GM12878 (cell line): ENCODE data around the gene CAMK2B. TPM values are rescaled to one million over a fixed set of nuclear protein-coding genes. Genes with fewer than 3 reads are reported as not detected.

Experiments used
- ATAC-seq: fragments of 200-7000 bp; cut with Tn5 transposase; 3 replicates; pipeline ENCODE4 v1.9.1; 2020; ENCODE audit warnings: mild to moderate bottlenecking, moderate library complexity
- BruUV-seq: library from RNA; stranded (reverse); fragments of 400-500 nt; replicated peaks from 2 replicates; lab custom pipeline; 2021; lab: Mats Ljungman, UMichigan
- CTCF ChIA-PET: fragments of 300-600 bp; sonication (Branson Sonifier 250); formaldehyde crosslinking; extraction: SDS; loops from one replicate; lab custom pipeline; 2021; ENCODE audit warnings: inconsistent platforms; lab: Yijun Ruan, JAX
- POLR2A ChIA-PET: fragments of 350-600 bp; formaldehyde crosslinking; extraction: SDS; loops from one replicate; lab custom pipeline; 2021; ENCODE audit warnings: inconsistent platforms; lab: Charles Lee
- RAD21 ChIA-PET: fragments of 300-600 bp; sonication (Branson Sonifier 250); formaldehyde crosslinking; loops from one replicate; lab custom pipeline; 2023; ENCODE audit warnings: antibody characterized with exemption; ENCODE audit not compliant: unreplicated experiment; lab: Charles Lee
- SMC1A ChIA-PET: fragments of 300-600 bp; sonication (Branson Sonifier 250); formaldehyde crosslinking; loops from one replicate; lab custom pipeline; 2023; ENCODE audit not compliant: unreplicated experiment, uncharacterized antibody; lab: Charles Lee
- DNase-seq: peaks from one replicate; pipeline ENCODE4 v3.0.0-alpha.2; 2011; ENCODE audit warnings: low read depth, low spot score
- FAIRE-seq: peaks from 3 replicates; lab custom pipeline; 2011; peaks lifted over from hg19 to GRCh38; lab: Jason Lieb, UNC
- H2AFZ ChIP-seq: 2 replicates; pipeline ENCODE4 v1.6.0; 2011; ENCODE audit warnings: low read depth, low read length, control low read depth; ENCODE audit not compliant: control insufficient read depth
- H3K27ac ChIP-seq: 2 replicates; pipeline ENCODE4 v1.5.1; 2011; ENCODE audit warnings: control low read depth; ENCODE audit not compliant: control insufficient read depth, insufficient read depth
- H3K27me3 ChIP-seq, 2 experiments: replicated peaks in 1 of 2; 2 replicates each; pipeline versions ENCODE4 v1.6.0 to v1.6.1; 2011; ENCODE audit warnings: low read length in 1 of 2; ENCODE audit not compliant: control insufficient read depth in 2 of 2, insufficient read depth in 2 of 2
- H3K36me3 ChIP-seq, 2 experiments: 2 replicates each; pipeline ENCODE4 v1.5.1; 2011; ENCODE audit warnings: low read length in 1 of 2; ENCODE audit not compliant: control insufficient read depth in 2 of 2, insufficient read depth in 2 of 2
- H3K4me1 ChIP-seq: 2 replicates; pipeline ENCODE4 v1.6.1; 2011; ENCODE audit warnings: mild to moderate bottlenecking, low read length, moderate library complexity, mixed read lengths; ENCODE audit not compliant: control insufficient read depth, insufficient read depth
- H3K4me2 ChIP-seq: 2 replicates; pipeline ENCODE4 v1.6.0; 2011; ENCODE audit warnings: control low read depth; ENCODE audit not compliant: control insufficient read depth, insufficient read depth
- H3K4me3 ChIP-seq: fragments of 200-600 bp; sonication (generic); 2 replicates; pipeline ENCODE4 v1.5.1; 2016
- H3K79me2 ChIP-seq: 2 replicates; pipeline ENCODE4 v1.6.0; 2011; ENCODE audit warnings: low read length; ENCODE audit not compliant: control insufficient read depth, insufficient read depth
- H3K9ac ChIP-seq: 2 replicates; pipeline ENCODE4 v1.8.0; 2011; ENCODE audit warnings: low read length, control low read depth, mixed read lengths; ENCODE audit not compliant: control insufficient read depth, insufficient read depth
- H3K9me3 ChIP-seq: replicated peaks from 3 replicates; pipeline ENCODE4 v1.5.1; 2011; ENCODE audit warnings: mild to moderate bottlenecking, low read length; ENCODE audit not compliant: control insufficient read depth, insufficient read depth
- H4K20me1 ChIP-seq: 2 replicates; pipeline ENCODE4 v1.6.0; 2011; ENCODE audit not compliant: control insufficient read depth, insufficient read depth
- FOXM1 ChIP-seq: IDR thresholded peaks from 2 replicates; pipeline ENCODE4 v1.6.1; 2012; ENCODE audit warnings: low read depth, mild to moderate bottlenecking, inconsistent platforms, low read length, moderate library complexity
- JUND ChIP-seq: IDR thresholded peaks from 2 replicates; pipeline ENCODE4 v1.6.1; 2012; ENCODE audit warnings: low read depth, mild to moderate bottlenecking, low read length, improper control_type of control experiment, moderate library complexity
- MEF2B ChIP-seq: fragments of 450-650 bp; IDR thresholded peaks from 2 replicates; pipeline ENCODE4 v1.6.1; 2018; ENCODE audit warnings: mild to moderate bottlenecking, moderate library complexity; ENCODE audit not compliant: partially characterized antibody, poor library complexity, severe bottlenecking
- PAX5 ChIP-seq: IDR thresholded peaks from 2 replicates; pipeline ENCODE4 v1.6.1; 2011; ENCODE audit warnings: low read depth, low read length, borderline replicate concordance
- TBL1XR1 ChIP-seq: IDR thresholded peaks from 2 replicates; pipeline ENCODE4 v1.6.1; 2012; ENCODE audit warnings: low read depth, low read length, improper control_type of control experiment
- ZNF384 ChIP-seq: IDR thresholded peaks from 2 replicates; pipeline ENCODE4 v1.6.1; 2012; ENCODE audit warnings: low read depth, mild to moderate bottlenecking, low read length, improper control_type of control experiment, borderline replicate concordance
- WGBS: methylation state at CpG from one replicate; pipeline ENCODE4 v1.1.6; 2016; ENCODE audit warnings: low lambda C conversion rate; ENCODE audit not compliant: insufficient replicate concordance, insufficient coverage; ENCODE audit errors: missing lambda C conversion rate; 5-methylcytosine and 5-hydroxymethylcytosine counted together
- in situ Hi-C: fragments of 300-500 bp; cut with MboI; formaldehyde crosslinking; loops from 9 replicates; pipeline ENCODE4 v1.14.3; 2018; ENCODE audit warnings: mixed read lengths
- intact Hi-C: fragments of 100-400 bp; cut with micrococcal nuclease; formaldehyde crosslinking; loops from one replicate; pipeline ENCODE4 v1.14.2; 2022; ENCODE audit not compliant: unreplicated experiment
- polyA plus RNA-seq, 11 experiments: library from polyadenylated mRNA; depleted of rRNA in 4 of 11; unstranded in 6 of 11; stranded (reverse) in 5 of 11; fragments of >200 nt; fragmentation: Nextera tagmentation in 4 of 11; fragmentation: Illumina TruSeq in 1 of 11; extraction: Ambion mirVana in 4 of 11; extraction: Trizol in 1 of 11; gene quantifications; 1 replicate in 1 of 11; 2 replicates in 10 of 11; pipeline versions ENCODE4 v1.2.1 to v1.2.3, GENCODE V29; 2011 to 2016; ENCODE audit warnings: inconsistent platforms in 2 of 11, missing spikeins in 2 of 11, low read depth in 1 of 11
- total RNA-seq, 4 experiments: library from RNA; depleted of rRNA in 3 of 4; stranded (reverse); fragments of >200 nt in 3 of 4; fragmentation: Illumina TruSeq in 1 of 4; extraction: Trizol in 1 of 4; gene quantifications; 2 replicates each; pipeline versions ENCODE4 v1.2.1 to v1.2.3, GENCODE V29; 2013 to 2021
- TF ChIP-seq, protein P1 (sequence below): fragments of 150-350 bp; IDR thresholded peaks from 2 replicates; pipeline ENCODE4 v1.6.1; 2014; ENCODE audit warnings: mild to moderate bottlenecking, low read depth, low read length
- TF ChIP-seq, protein P2 (sequence below): IDR thresholded peaks from 2 replicates; pipeline ENCODE4 v1.6.1; 2011; ENCODE audit warnings: low read depth, low read length, improper control_type of control experiment, borderline replicate concordance
- TF ChIP-seq, protein P3 (sequence below): fragments of 450-650 bp; IDR thresholded peaks from 2 replicates; pipeline ENCODE4 v1.6.1; 2017; ENCODE audit warnings: mild to moderate bottlenecking
- TF ChIP-seq, protein P4 (sequence below): IDR thresholded peaks from 2 replicates; pipeline ENCODE4 v1.6.1; 2011; ENCODE audit warnings: mild to moderate bottlenecking, low read depth, low read length, moderate library complexity; ENCODE audit not compliant: insufficient replicate concordance

Gene CAMK2B
- total and polyA plus RNA-seq, 10 of the 15 experiments (the other 5 are each of a cell fraction or from before 2014, with no cell fraction given) = 0.06 to 0.23 (median 0.11) TPM; not detected in 5

DNA sequence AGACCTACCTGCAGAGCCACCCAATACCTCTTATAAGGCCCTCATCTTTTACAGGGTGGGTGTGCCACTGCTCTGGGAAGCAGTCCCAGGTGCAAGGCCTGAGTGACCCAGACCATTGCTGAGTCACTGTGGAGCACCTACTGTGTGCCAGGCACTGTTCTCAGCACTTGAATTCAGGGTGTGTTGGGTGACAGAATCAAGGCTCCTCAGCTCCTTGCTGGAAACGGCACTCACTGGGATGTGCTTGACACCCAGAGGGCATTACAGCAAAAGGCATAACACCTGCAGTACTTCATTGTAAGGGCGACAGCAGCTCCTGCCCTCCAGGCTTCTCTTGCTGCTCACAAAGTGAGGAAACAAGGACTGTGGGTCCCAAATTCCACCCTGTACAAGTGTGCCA lies 7.1 kb downstream of the CAMK2B start (continued):
- TF ChIP-seq, protein P1, sequence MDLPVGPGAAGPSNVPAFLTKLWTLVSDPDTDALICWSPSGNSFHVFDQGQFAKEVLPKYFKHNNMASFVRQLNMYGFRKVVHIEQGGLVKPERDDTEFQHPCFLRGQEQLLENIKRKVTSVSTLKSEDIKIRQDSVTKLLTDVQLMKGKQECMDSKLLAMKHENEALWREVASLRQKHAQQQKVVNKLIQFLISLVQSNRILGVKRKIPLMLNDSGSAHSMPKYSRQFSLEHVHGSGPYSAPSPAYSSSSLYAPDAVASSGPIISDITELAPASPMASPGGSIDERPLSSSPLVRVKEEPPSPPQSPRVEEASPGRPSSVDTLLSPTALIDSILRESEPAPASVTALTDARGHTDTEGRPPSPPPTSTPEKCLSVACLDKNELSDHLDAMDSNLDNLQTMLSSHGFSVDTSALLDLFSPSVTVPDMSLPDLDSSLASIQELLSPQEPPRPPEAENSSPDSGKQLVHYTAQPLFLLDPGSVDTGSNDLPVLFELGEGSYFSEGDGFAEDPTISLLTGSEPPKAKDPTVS = no peak
- TF ChIP-seq, protein P2, sequence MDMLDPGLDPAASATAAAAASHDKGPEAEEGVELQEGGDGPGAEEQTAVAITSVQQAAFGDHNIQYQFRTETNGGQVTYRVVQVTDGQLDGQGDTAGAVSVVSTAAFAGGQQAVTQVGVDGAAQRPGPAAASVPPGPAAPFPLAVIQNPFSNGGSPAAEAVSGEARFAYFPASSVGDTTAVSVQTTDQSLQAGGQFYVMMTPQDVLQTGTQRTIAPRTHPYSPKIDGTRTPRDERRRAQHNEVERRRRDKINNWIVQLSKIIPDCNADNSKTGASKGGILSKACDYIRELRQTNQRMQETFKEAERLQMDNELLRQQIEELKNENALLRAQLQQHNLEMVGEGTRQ = no peak
- no peak for TF ChIP-seq FOXM1
- TF ChIP-seq, protein P3, sequence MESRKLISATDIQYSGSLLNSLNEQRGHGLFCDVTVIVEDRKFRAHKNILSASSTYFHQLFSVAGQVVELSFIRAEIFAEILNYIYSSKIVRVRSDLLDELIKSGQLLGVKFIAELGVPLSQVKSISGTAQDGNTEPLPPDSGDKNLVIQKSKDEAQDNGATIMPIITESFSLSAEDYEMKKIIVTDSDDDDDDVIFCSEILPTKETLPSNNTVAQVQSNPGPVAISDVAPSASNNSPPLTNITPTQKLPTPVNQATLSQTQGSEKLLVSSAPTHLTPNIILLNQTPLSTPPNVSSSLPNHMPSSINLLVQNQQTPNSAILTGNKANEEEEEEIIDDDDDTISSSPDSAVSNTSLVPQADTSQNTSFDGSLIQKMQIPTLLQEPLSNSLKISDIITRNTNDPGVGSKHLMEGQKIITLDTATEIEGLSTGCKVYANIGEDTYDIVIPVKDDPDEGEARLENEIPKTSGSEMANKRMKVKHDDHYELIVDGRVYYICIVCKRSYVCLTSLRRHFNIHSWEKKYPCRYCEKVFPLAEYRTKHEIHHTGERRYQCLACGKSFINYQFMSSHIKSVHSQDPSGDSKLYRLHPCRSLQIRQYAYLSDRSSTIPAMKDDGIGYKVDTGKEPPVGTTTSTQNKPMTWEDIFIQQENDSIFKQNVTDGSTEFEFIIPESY = no peak
- no peak for TF ChIP-seq JUND
- no peak for TF ChIP-seq MEF2B
- TF ChIP-seq TBL1XR1 = no peak

DNA sequence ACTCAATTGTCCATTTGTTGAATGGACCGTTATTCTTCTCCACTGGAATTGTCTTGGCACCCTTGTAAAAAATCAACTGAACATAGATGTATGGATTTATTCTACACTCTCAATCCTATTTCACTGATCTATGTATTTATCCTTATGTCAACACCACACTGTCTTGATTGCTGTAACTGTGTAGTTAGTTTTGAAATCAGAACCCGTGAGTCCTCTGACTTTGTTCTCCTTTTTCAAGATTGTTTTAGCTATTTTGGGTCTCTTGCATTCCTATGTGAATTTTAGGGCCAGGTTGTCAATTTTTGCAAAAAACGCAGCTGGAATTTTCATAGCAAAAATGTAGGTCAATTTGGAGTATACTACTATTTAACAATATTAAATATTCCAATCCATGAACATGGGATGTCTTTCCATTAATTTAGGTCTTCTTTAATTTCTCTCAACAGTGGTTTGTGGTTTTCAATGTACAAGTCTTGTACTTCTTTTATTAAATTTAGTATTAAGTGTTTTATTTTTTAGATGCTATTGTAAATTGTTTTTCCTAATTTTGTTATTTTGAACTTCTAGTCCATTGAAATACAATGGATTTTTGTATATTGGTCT lies 10.0 kb downstream of the CAMK2B start:
- 14% methylated on average over 3 of the region's 3 CpGs for WGBS
- Histone ChIP-seq H3K9me3 (no peaks in the 10 kb centered on the region), H3K27ac (no peak overlapping the region), H2AFZ (no peak overlapping the region), H3K4me2 (no peak overlapping the region), H4K20me1 (no peaks in the 10 kb centered on the region), H3K4me3 (no peak overlapping the region), H3K9ac (no peak overlapping the region), H3K27me3 (no peaks in the 10 kb centered on the region), H3K4me1 (no peaks in the 10 kb centered on the region), H3K36me3 (no peaks in the 10 kb centered on the region), H3K79me2 (no peaks in the 10 kb centered on the region)
- intact Hi-C loops (no loop called here), in situ Hi-C loops (no loop called here)
- ChIA-PET POLR2A (no interaction called here), CTCF (interaction anchor here (0.6 kb wide), 1 partner anchor 89 kb away, joined by 3 read pairs; no protein-coding TSS in a partner anchor), RAD21 (no interaction called here), SMC1A (interaction anchor here (1.7 kb wide), 1 partner anchor 92 kb away, joined by 5 read pairs; no protein-coding TSS in a partner anchor)
- DNase-seq (no peak), FAIRE-seq (no peak), ATAC-seq (no peak)
- BruUV-seq = no TSS peak
- no peak for TF ChIP-seq ZNF384
- TF ChIP-seq, protein P3 = no peak
- no peak for TF ChIP-seq PAX5
- TF ChIP-seq, protein P4, sequence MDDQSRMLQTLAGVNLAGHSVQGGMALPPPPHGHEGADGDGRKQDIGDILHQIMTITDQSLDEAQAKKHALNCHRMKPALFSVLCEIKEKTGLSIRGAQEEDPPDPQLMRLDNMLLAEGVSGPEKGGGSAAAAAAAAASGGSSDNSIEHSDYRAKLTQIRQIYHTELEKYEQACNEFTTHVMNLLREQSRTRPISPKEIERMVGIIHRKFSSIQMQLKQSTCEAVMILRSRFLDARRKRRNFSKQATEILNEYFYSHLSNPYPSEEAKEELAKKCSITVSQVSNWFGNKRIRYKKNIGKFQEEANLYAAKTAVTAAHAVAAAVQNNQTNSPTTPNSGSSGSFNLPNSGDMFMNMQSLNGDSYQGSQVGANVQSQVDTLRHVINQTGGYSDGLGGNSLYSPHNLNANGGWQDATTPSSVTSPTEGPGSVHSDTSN = no peak
